Activated naive CD8-positive, alpha-beta T cell treated with anti-CD3 and anti-CD28 coated beads, Interleukin-2, amount 10 ng/mL, durations not matched to agents 7 days and 5 days (primary cell): ENCODE data around the gene BICRA. TPM values are rescaled to one million over a fixed set of nuclear protein-coding genes. Genes with fewer than 3 reads are reported as not detected.
"Not testable (repeated sequence)": the region's sequence is repeated elsewhere in the genome, so short reads cannot be mapped to it uniquely, and the experiment has no call there.

Source experiments
- ATAC-seq: fragments of 150-1000 bp; cut with Tn5 transposase; one replicate; pipeline ENCODE4 v1.10.0; 2021; ENCODE audit warnings: low read depth, moderate library complexity
- POLR2A ChIA-PET: fragments of 350-600 bp; sonication (Branson Sonifier 250); formaldehyde crosslinking; loops from one replicate; lab custom pipeline; 2021; ENCODE audit warnings: antibody characterized with exemption; lab: Charles Lee
- DNase-seq: peaks from one replicate; pipeline ENCODE4 v3.0.0; 2021
- H3K27ac Mint-ChIP-seq: one replicate; pipeline ENCODE4 v1.8.0; 2022; ENCODE audit warnings: mild to moderate bottlenecking, mixed read lengths
- H3K27me3 Mint-ChIP-seq: one replicate; pipeline ENCODE4 v1.8.0; 2022; ENCODE audit warnings: mild to moderate bottlenecking, moderate library complexity, mixed read lengths
- H3K36me3 Mint-ChIP-seq: one replicate; pipeline ENCODE4 v1.8.0; 2021; ENCODE audit warnings: mild to moderate bottlenecking, mixed read lengths
- H3K4me1 Mint-ChIP-seq: one replicate; pipeline ENCODE4 v1.8.0; 2021; ENCODE audit warnings: mixed read lengths
- H3K4me3 Mint-ChIP-seq: one replicate; pipeline ENCODE4 v1.8.0; 2022; ENCODE audit warnings: mild to moderate bottlenecking, moderate library complexity, mixed read lengths
- H3K9me3 Mint-ChIP-seq: one replicate; pipeline ENCODE4 v1.8.0; 2021; ENCODE audit warnings: mixed read lengths
- total RNA-seq, 2 experiments: library from RNA; stranded (reverse); gene quantifications; one replicate each; pipeline ENCODE4 v1.2.3, GENCODE V29; 2021

Gene BICRA
- total RNA-seq, 2 experiments from 2014 or later, result 22.6 to 28.4 TPM

- Mint-ChIP-seq H3K27me3 (no peaks in the 10 kb centered on the region), H3K4me3 (no peak overlapping the region), H3K36me3 (peaks cover 2% of the 10 kb centered on the region), H3K4me1 (peaks cover 3% of the 10 kb centered on the region), H3K27ac (no peak overlapping the region), H3K9me3 (no peaks in the 10 kb centered on the region)
- ATAC-seq (no peak), DNase-seq (no peak)
- POLR2A ChIA-PET, result no interaction called here
Measured at GRCh38 chr19:47663911-47664771, 55.2 kb downstream of the BICRA start.

- H3K27me3 Mint-ChIP-seq, H3K9me3 Mint-ChIP-seq, H3K4me3 Mint-ChIP-seq, H3K36me3 Mint-ChIP-seq, DNase-seq, H3K27ac Mint-ChIP-seq, H3K4me1 Mint-ChIP-seq, ATAC-seq: not testable (repeated sequence)
- POLR2A ChIA-PET, result interaction anchor here (0.5 kb wide), 1 partner anchor 45 kb away, joined by 3 read pairs; no protein-coding TSS in a partner anchor
Measured at GRCh38 chr19:47668556-47668955, 59.6 kb downstream of the BICRA start.

- Mint-ChIP-seq H3K27ac (no peak overlapping the region), H3K36me3 (peaks cover 8% of the 10 kb centered on the region), H3K4me1 (peaks cover 3% of the 10 kb centered on the region), H3K27me3 (no peaks in the 10 kb centered on the region), H3K4me3 (no peak overlapping the region), H3K9me3 (no peaks in the 10 kb centered on the region)
- no peak for DNase-seq
- no peak for ATAC-seq
- POLR2A ChIA-PET, result no interaction called here
Measured at GRCh38 chr19:47670736-47671135, 61.8 kb downstream of the BICRA start.

GRCh38 chr19:47671499-47671898 is 62.6 kb downstream of the BICRA start:
- POLR2A ChIA-PET, result interaction anchor here (0.5 kb wide), 1 partner anchor 398 kb away, joined by 3 read pairs; no protein-coding TSS in a partner anchor
- ATAC-seq (no peak), DNase-seq (no peak)
- Mint-ChIP-seq H3K4me1 (peaks cover 3% of the 10 kb centered on the region), H3K36me3 (peaks cover 8% of the 10 kb centered on the region), H3K27ac (no peak overlapping the region), H3K4me3 (no peak overlapping the region), H3K9me3 (no peaks in the 10 kb centered on the region), H3K27me3 (no peaks in the 10 kb centered on the region)

GRCh38 chr19:47673426-47673825 is 64.5 kb downstream of the BICRA start:
- H3K4me1 Mint-ChIP-seq, result peaks cover 3% of the 10 kb centered on the region
- ATAC-seq (no peak), DNase-seq (no peak)
- H3K4me3 Mint-ChIP-seq, result no peak overlapping the region
- no peaks in the 10 kb centered on the region for H3K9me3 Mint-ChIP-seq
- H3K27ac Mint-ChIP-seq, result no peak overlapping the region
- H3K27me3 Mint-ChIP-seq, result no peaks in the 10 kb centered on the region
- H3K36me3 Mint-ChIP-seq, result peaks cover 10% of the 10 kb centered on the region
- POLR2A ChIA-PET, result no interaction called here

GRCh38 chr19:47674548-47674947 is 65.6 kb downstream of the BICRA start:
- DNase-seq, result no peak
- Mint-ChIP-seq H3K4me3 (no peak overlapping the region), H3K27ac (no peak overlapping the region), H3K4me1 (peaks cover 3% of the 10 kb centered on the region), H3K36me3 (peaks cover 10% of the 10 kb centered on the region), H3K27me3 (no peaks in the 10 kb centered on the region), H3K9me3 (no peaks in the 10 kb centered on the region)
- POLR2A ChIA-PET, result no interaction called here
- no peak for ATAC-seq

GRCh38 chr19:47675271-47675670 is 66.3 kb downstream of the BICRA start:
- POLR2A ChIA-PET, result no interaction called here
- no peaks in the 10 kb centered on the region for H3K9me3 Mint-ChIP-seq
- DNase-seq (no peak), ATAC-seq (no peak)
- H3K4me1 Mint-ChIP-seq, result peaks cover 3% of the 10 kb centered on the region
- H3K27ac Mint-ChIP-seq, result no peak overlapping the region
- H3K4me3 Mint-ChIP-seq, result no peak overlapping the region
- H3K27me3 Mint-ChIP-seq, result no peaks in the 10 kb centered on the region
- H3K36me3 Mint-ChIP-seq, result peaks cover 8% of the 10 kb centered on the region

GRCh38 chr19:47675859-47676258 is 66.9 kb downstream of the BICRA start:
- H3K36me3 Mint-ChIP-seq, result peaks cover 6% of the 10 kb centered on the region
- H3K4me3 Mint-ChIP-seq, result no peak overlapping the region
- H3K27me3 Mint-ChIP-seq, result no peaks in the 10 kb centered on the region
- no peaks in the 10 kb centered on the region for H3K9me3 Mint-ChIP-seq
- H3K27ac Mint-ChIP-seq, result no peak overlapping the region
- POLR2A ChIA-PET, result no interaction called here
- ATAC-seq (no peak), DNase-seq (no peak)
- H3K4me1 Mint-ChIP-seq, result no peaks in the 10 kb centered on the region

- peaks cover 3% of the 10 kb centered on the region for H3K4me1 Mint-ChIP-seq
- ATAC-seq (no peak), DNase-seq (no peak)
- no peaks in the 10 kb centered on the region for H3K9me3 Mint-ChIP-seq
- H3K27me3 Mint-ChIP-seq, result no peaks in the 10 kb centered on the region
- POLR2A ChIA-PET, result no interaction called here
- H3K4me3 Mint-ChIP-seq, result no peak overlapping the region
- H3K27ac Mint-ChIP-seq, result no peak overlapping the region
- peaks cover 10% of the 10 kb centered on the region for H3K36me3 Mint-ChIP-seq
Measured at GRCh38 chr19:47676811-47677210, 67.9 kb downstream of the BICRA start.

- H3K9me3 Mint-ChIP-seq, result no peaks in the 10 kb centered on the region
- H3K27me3 Mint-ChIP-seq, result no peaks in the 10 kb centered on the region
- ATAC-seq (no peak), DNase-seq (no peak)
- H3K36me3 Mint-ChIP-seq, result peaks cover 8% of the 10 kb centered on the region
- peaks cover 3% of the 10 kb centered on the region for H3K4me1 Mint-ChIP-seq
- H3K4me3 Mint-ChIP-seq, result no peak overlapping the region
- POLR2A ChIA-PET, result no interaction called here
- H3K27ac Mint-ChIP-seq, result no peak overlapping the region
Measured at GRCh38 chr19:47679251-47679900, 70.4 kb downstream of the BICRA start.

GRCh38 chr19:47679922-47680857 is 71.3 kb downstream of the BICRA start:
- Mint-ChIP-seq H3K27me3 (no peaks in the 10 kb centered on the region), H3K9me3 (no peaks in the 10 kb centered on the region), H3K4me3 (no peak overlapping the region), H3K36me3 (peaks cover 9% of the 10 kb centered on the region), H3K4me1 (peaks cover 3% of the 10 kb centered on the region), H3K27ac (no peak overlapping the region)
- no peak for DNase-seq
- POLR2A ChIA-PET, result no interaction called here
- ATAC-seq, result no peak

GRCh38 chr19:47680858-47681332 is 72.0 kb downstream of the BICRA start:
- no peak overlapping the region for H3K27ac Mint-ChIP-seq
- H3K36me3 Mint-ChIP-seq, result peaks cover 10% of the 10 kb centered on the region
- H3K9me3 Mint-ChIP-seq, result no peaks in the 10 kb centered on the region
- peaks cover 3% of the 10 kb centered on the region for H3K4me1 Mint-ChIP-seq
- no peak for ATAC-seq
- no peak overlapping the region for H3K4me3 Mint-ChIP-seq
- POLR2A ChIA-PET, result no interaction called here
- no peak for DNase-seq
- no peaks in the 10 kb centered on the region for H3K27me3 Mint-ChIP-seq

GRCh38 chr19:47681388-47681787 is 72.5 kb downstream of the BICRA start:
- ATAC-seq (no peak), DNase-seq (no peak)
- Mint-ChIP-seq H3K4me3 (no peak overlapping the region), H3K36me3 (peaks cover 10% of the 10 kb centered on the region), H3K27ac (no peak overlapping the region), H3K27me3 (no peaks in the 10 kb centered on the region), H3K4me1 (peaks cover 3% of the 10 kb centered on the region), H3K9me3 (no peaks in the 10 kb centered on the region)
- POLR2A ChIA-PET, result no interaction called here
